Measurements from ENCODE around the gene PPP1R14B.

Gene PPP1R14B

GRCh38 chr11:64261556-64262080, 14.9 kb upstream of the PPP1R14B start:
- Histone ChIP-seq H2AFZ (ENCODE audit: low read depth, low read length) (no peak overlapping the region), H3K4me1 (ENCODE audit: insufficient read depth, low read length) (no peaks in the 10 kb centered on the region), H3K27me3 (ENCODE audit: insufficient read depth, low read length) (no peaks in the 10 kb centered on the region), H3K36me3 (ENCODE audit: insufficient read depth, low read length) (peaks cover 52% of the 10 kb centered on the region), H3K4me3 (ENCODE audit: low read length) (no peak overlapping the region), H3K9me3 (ENCODE audit: low read length) (no peaks in the 10 kb centered on the region)

- no peaks in the 10 kb centered on the region for H3K4me1 ChIP-seq (ENCODE audit: insufficient read depth, low read length)
- no peak overlapping the region for H3K4me3 ChIP-seq (ENCODE audit: low read length)
- H3K36me3 ChIP-seq (ENCODE audit: insufficient read depth, low read length), result peaks cover 56% of the 10 kb centered on the region
- no peaks in the 10 kb centered on the region for H3K9me3 ChIP-seq (ENCODE audit: low read length)
- no peaks in the 10 kb centered on the region for H3K27me3 ChIP-seq (ENCODE audit: insufficient read depth, low read length)
- H2AFZ ChIP-seq (ENCODE audit: low read depth, low read length), result no peak overlapping the region
These were observed 13.5 kb upstream of the PPP1R14B start for GRCh38 chr11:64260147-64260708.

GRCh38 chr11:64259533-64260067, 12.9 kb upstream of the PPP1R14B start:
- peaks cover 56% of the 10 kb centered on the region for H3K36me3 ChIP-seq (ENCODE audit: insufficient read depth, low read length)
- H3K4me3 ChIP-seq (ENCODE audit: low read length), result no peak overlapping the region
- H2AFZ ChIP-seq (ENCODE audit: low read depth, low read length), result no peak overlapping the region
- H3K4me1 ChIP-seq (ENCODE audit: insufficient read depth, low read length), result no peaks in the 10 kb centered on the region
- no peaks in the 10 kb centered on the region for H3K9me3 ChIP-seq (ENCODE audit: low read length)
- no peaks in the 10 kb centered on the region for H3K27me3 ChIP-seq (ENCODE audit: insufficient read depth, low read length)

GRCh38 chr11:64258946-64259532, 12.3 kb upstream of the PPP1R14B start:
- Histone ChIP-seq H3K9me3 (ENCODE audit: low read length) (no peaks in the 10 kb centered on the region), H3K4me3 (ENCODE audit: low read length) (no peak overlapping the region), H3K36me3 (ENCODE audit: insufficient read depth, low read length) (peaks cover 56% of the 10 kb centered on the region), H3K4me1 (ENCODE audit: insufficient read depth, low read length) (no peaks in the 10 kb centered on the region), H3K27me3 (ENCODE audit: insufficient read depth, low read length) (no peaks in the 10 kb centered on the region), H2AFZ (ENCODE audit: low read depth, low read length) (no peak overlapping the region)

GRCh38 chr11:64258356-64258755, 11.6 kb upstream of the PPP1R14B start:
- H3K27me3 ChIP-seq (ENCODE audit: insufficient read depth, low read length), result no peaks in the 10 kb centered on the region
- H3K4me1 ChIP-seq (ENCODE audit: insufficient read depth, low read length), result no peaks in the 10 kb centered on the region
- H3K9me3 ChIP-seq (ENCODE audit: low read length), result no peaks in the 10 kb centered on the region
- H3K4me3 ChIP-seq (ENCODE audit: low read length), result no peak overlapping the region
- H2AFZ ChIP-seq (ENCODE audit: low read depth, low read length), result no peak overlapping the region
- peaks cover 55% of the 10 kb centered on the region for H3K36me3 ChIP-seq (ENCODE audit: insufficient read depth, low read length)

GRCh38 chr11:64256300-64256699, 9.6 kb upstream of the PPP1R14B start:
- no peak overlapping the region for H2AFZ ChIP-seq (ENCODE audit: low read depth, low read length)
- no peak overlapping the region for H3K4me3 ChIP-seq (ENCODE audit: low read length)
- H3K36me3 ChIP-seq (ENCODE audit: insufficient read depth, low read length), result peaks cover 35% of the 10 kb centered on the region
- H3K4me1 ChIP-seq (ENCODE audit: insufficient read depth, low read length), result peaks cover 6% of the 10 kb centered on the region
- no peaks in the 10 kb centered on the region for H3K27me3 ChIP-seq (ENCODE audit: insufficient read depth, low read length)
- no peaks in the 10 kb centered on the region for H3K9me3 ChIP-seq (ENCODE audit: low read length)

GRCh38 chr11:64255135-64256128, 8.7 kb upstream of the PPP1R14B start:
- no peaks in the 10 kb centered on the region for H3K9me3 ChIP-seq (ENCODE audit: low read length)
- H3K4me1 ChIP-seq (ENCODE audit: insufficient read depth, low read length), result peaks cover 13% of the 10 kb centered on the region
- no peaks in the 10 kb centered on the region for H3K27me3 ChIP-seq (ENCODE audit: insufficient read depth, low read length)
- H3K4me3 ChIP-seq (ENCODE audit: low read length), result no peak overlapping the region
- peaks cover 31% of the 10 kb centered on the region for H3K36me3 ChIP-seq (ENCODE audit: insufficient read depth, low read length)
- no peak overlapping the region for H2AFZ ChIP-seq (ENCODE audit: low read depth, low read length)

- Histone ChIP-seq H2AFZ (ENCODE audit: low read depth, low read length) (no peak overlapping the region), H3K4me3 (ENCODE audit: low read length) (no peak overlapping the region), H3K27me3 (ENCODE audit: insufficient read depth, low read length) (no peaks in the 10 kb centered on the region), H3K4me1 (ENCODE audit: insufficient read depth, low read length) (peaks cover 19% of the 10 kb centered on the region), H3K9me3 (ENCODE audit: low read length) (no peaks in the 10 kb centered on the region), H3K36me3 (ENCODE audit: insufficient read depth, low read length) (peaks cover 21% of the 10 kb centered on the region)
These were observed 7.6 kb upstream of the PPP1R14B start for GRCh38 chr11:64254326-64254725.

- Histone ChIP-seq H3K4me3 (ENCODE audit: low read length) (no peak overlapping the region), H2AFZ (ENCODE audit: low read depth, low read length) (no peak overlapping the region), H3K9me3 (ENCODE audit: low read length) (no peaks in the 10 kb centered on the region), H3K27me3 (ENCODE audit: insufficient read depth, low read length) (no peaks in the 10 kb centered on the region), H3K4me1 (ENCODE audit: insufficient read depth, low read length) (peaks cover 22% of the 10 kb centered on the region), H3K36me3 (ENCODE audit: insufficient read depth, low read length) (peaks cover 16% of the 10 kb centered on the region)
These were observed 6.7 kb upstream of the PPP1R14B start for GRCh38 chr11:64253481-64253880.

GRCh38 chr11:64253043-64253442, 6.3 kb upstream of the PPP1R14B start:
- H3K4me3 ChIP-seq (ENCODE audit: low read length), result no peak overlapping the region
- no peaks in the 10 kb centered on the region for H3K27me3 ChIP-seq (ENCODE audit: insufficient read depth, low read length)
- H3K36me3 ChIP-seq (ENCODE audit: insufficient read depth, low read length), result peaks cover 12% of the 10 kb centered on the region
- no peaks in the 10 kb centered on the region for H3K9me3 ChIP-seq (ENCODE audit: low read length)
- peaks cover 26% of the 10 kb centered on the region for H3K4me1 ChIP-seq (ENCODE audit: insufficient read depth, low read length)
- H2AFZ ChIP-seq (ENCODE audit: low read depth, low read length), result no peak overlapping the region

- Histone ChIP-seq H3K27me3 (ENCODE audit: insufficient read depth, low read length) (no peaks in the 10 kb centered on the region), H3K36me3 (ENCODE audit: insufficient read depth, low read length) (peaks cover 11% of the 10 kb centered on the region), H2AFZ (ENCODE audit: low read depth, low read length) (peak overlapping the region; percentile 69), H3K4me3 (ENCODE audit: low read length) (peak overlapping the region; percentile 55), H3K9me3 (ENCODE audit: low read length) (no peaks in the 10 kb centered on the region), H3K4me1 (ENCODE audit: insufficient read depth, low read length) (peaks cover 33% of the 10 kb centered on the region)
These were observed 5.5 kb upstream of the PPP1R14B start for GRCh38 chr11:64252003-64252872.

- peaks cover 36% of the 10 kb centered on the region for H3K4me1 ChIP-seq (ENCODE audit: insufficient read depth, low read length)
- H2AFZ ChIP-seq (ENCODE audit: low read depth, low read length), result peak overlapping the region; percentile 69
- H3K27me3 ChIP-seq (ENCODE audit: insufficient read depth, low read length), result no peaks in the 10 kb centered on the region
- no peaks in the 10 kb centered on the region for H3K9me3 ChIP-seq (ENCODE audit: low read length)
- H3K4me3 ChIP-seq (ENCODE audit: low read length), result peak overlapping the region; percentile 55
- H3K36me3 ChIP-seq (ENCODE audit: insufficient read depth, low read length), result peaks cover 11% of the 10 kb centered on the region
These were observed 4.9 kb upstream of the PPP1R14B start for GRCh38 chr11:64251753-64252002.
